Stimulated activated CD4-positive, alpha-beta T cell treated with anti-CD3 and anti-CD28 coated beads, TNF-alpha, amount 100 ng/mL, for 24 hours (primary cell): ENCODE results near the gene WWTR1.

ENCODE experiments used
- DNase-seq, 3 experiments: peaks; one replicate each; pipeline ENCODE4 v3.0.0-alpha.2; 2020; ENCODE audit warnings: low read depth in 3 of 3

Gene WWTR1

DNA sequence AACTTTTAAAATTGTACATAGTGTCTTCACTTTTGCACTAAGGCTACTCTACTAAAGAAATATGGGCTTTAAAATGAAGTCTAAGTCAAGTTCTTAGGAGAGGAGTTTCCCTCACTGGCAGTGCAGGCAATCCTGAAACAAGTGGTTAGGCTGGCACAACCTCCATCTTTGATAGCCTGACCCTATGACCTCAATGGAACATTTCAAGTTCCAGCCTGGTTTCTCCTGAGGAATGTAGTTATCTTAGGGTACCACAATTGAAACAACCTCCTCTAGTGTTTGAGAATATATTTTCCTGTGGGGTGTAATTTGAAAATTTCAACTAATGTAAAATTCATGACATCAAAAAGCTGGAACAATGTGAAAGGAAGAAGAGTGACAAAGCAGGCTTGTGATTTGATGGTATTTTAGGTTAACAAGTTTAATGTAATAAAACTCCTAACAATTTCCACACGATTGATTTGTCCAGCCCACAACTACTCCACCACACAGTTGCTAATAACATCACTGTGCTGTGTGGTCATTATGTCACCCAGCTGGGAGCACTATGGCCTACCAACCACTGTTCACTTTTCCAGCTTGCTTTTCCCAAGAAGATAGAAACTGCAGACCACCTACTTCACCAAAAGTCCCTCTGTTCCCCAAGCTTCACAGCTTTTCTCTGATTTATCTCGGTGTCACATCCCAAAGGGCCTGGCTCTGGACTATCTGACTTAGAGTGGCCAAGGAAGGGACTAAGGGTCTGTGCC is 1.8 kb downstream of the WWTR1 start:
- DNase-seq = no peak

DNA sequence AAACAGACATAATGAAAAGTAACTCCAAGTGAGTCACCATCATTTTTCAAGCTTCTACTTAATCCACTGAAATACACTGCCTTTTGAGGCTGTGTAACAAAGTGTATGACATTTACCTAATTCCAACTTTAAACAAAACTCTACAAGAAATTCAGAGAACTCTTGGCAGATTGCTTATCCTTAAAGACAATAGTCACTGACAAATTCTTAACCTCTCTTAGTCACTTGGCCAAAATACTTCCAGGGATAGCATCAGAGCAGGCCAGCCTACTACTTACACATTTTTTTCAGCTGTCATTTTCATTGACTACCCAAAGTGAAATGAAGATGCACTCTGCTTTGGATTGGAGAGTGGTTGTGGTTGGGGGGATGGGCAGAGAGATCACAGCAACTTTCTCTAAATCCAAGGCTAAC is 3.6 kb downstream of the WWTR1 start:
- no peak for DNase-seq

DNA sequence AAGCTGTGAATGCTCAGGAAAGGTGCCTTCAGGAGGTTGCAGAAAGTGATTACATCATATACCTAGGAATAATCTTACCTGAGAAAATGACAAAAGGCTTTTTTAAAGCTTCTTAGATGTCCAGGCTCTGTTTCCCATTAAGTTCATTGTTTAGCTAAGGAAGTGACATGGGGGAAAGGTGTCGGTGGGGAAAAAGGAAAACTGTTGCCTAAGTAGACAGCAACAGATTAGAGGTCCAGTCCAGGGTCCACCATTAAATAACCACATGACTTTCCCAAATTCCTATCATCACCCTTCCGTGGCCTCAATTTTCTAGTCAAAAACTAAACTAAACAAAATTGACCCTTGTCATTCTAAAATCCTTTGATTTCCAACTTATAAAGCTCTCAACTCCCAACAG is 4.3 kb downstream of the WWTR1 start:
- DNase-seq = no peak

DNA sequence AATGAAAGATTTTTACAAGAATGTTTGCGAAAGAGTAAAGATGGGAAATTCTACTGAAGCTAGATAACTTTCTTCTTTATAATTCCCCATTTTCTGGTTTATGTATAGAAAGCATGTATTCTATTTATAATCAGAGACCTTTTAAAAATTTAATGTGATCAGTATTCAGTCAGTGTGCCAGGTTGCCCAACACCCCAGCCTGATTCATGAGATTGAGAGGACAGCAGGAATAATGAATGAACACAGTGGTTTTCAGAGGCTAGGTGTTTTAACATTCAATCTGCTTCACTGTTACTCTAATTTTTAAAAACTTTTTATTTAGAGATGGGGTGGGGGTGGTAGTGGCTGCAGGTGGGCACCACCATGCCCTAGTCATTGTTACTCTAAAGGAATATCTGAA is 4.7 kb downstream of the WWTR1 start:
- DNase-seq = no peak

DNA sequence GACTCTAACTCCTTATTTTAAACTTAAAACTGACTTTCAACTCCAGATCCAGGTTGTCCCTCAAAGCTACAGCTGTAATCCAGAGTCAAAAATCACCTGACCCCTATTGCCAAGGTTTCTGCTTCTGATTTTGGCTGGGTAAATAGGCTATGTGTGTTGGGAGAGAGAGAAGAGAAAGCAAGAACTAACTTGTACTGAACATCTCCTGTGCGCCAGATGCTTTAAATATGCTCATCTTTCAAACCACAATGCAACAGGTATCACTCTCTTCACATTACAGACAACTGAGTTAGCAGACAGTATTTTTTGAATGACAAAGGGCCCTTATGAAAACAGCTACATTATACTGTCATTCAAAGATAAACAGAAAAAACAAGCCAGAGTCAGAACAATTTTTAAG is 7.0 kb downstream of the WWTR1 start:
- no peak for DNase-seq

DNA sequence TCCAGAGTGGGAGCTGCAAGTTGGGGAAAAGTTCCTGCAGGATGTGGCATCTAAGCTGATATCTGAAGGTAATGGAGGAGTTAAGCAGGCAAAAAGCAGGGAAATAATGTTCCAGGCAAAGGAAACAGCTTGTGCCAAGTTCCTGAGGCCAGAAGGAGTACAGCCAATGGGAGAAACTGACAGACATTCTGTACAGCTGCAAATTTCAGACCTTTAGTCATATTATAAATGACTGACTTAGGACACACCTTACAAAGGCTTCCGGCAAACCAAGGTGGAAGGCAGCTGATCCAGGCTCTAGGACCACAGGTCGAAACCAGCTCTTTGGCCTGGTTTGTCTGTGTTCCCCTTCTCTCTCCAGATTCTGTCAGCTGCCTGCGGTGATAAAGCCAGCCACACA is 9.3 kb downstream of the WWTR1 start:
- DNase-seq = no peak

DNA sequence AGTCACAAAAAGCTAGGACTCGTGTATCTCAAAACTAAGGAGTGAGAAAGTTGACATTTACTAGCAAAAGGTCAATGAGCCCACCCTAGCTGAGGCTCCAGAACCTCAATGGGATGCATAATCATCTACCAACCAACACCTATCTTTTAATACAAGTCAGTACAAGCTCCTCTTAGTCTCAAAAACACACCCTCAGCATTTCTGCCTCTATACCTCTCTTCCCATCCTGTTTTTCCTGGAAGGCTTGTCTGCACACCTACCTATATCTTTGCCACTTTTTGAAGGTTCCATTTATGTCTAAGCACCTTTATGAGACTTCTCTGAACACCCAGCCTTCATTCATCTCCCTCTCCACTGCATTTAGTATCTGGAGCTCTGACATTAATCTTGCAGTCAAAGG is 10.0 kb downstream of the WWTR1 start:
- DNase-seq = no peak

DNA sequence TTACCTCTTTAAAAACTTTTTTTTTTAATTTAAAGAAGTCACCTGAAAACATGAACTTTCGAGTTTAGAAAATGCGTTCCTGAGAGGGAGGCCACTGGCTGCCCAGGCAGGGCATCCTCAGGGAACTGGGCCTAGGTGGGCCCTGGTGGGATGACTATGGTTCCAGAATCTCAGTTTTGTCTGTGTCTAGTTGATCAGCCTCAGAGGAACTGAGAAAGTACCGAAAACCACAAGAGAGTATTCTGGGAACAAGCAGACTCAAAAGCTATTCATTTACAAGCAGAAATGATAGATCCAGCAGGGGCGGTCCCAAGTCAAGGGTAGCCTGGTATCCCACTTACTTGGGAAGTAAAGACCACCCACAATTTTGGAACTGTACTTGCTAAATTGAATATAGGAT is 10.5 kb downstream of the WWTR1 start:
- no peak for DNase-seq

DNA sequence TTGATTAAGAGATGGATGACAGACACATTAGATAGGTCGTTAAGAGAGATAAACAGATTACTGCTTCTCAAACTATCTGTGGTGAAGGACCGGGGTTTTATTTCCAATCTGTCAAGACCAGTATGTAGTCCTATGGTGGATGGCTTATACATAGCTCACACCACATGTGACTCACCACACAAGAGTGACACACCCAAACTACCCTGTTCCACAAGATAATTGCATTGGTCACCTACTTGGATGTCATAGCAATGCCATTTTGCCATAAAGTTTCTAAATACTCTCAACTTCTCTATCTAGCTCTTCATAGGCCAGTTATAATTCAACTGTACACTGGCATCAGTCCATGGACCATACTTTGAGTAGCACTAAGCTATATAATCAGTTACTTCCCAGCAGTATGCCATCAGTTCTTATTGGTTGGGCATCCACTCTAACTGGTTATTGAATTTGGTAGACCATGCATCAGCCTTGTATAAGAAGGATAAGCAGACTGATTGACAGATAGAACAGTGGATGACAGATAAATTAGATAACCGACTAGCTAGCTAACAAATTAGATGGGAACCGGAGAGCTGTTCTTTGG is 11.6 kb downstream of the WWTR1 start:
- DNase-seq = no peak

DNA sequence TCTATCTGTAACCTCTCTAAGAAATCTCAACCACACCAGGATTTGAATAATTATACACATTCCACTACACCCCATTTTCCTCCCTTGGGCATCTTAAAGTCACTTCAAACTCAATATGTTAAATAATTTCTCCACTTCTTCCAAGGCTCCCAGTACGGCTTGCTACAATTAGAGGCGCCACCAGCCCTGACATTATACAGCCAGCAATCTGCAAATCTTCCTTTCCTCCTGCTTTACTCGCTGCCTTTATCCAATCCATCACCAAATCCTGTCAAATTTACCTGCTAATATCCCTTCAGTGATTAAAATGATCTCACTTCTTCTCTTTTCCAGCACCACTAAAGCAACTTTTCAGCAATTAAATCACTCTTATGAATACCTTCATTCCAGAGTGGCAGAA is 13.9 kb downstream of the WWTR1 start:
- no peak for DNase-seq

DNA sequence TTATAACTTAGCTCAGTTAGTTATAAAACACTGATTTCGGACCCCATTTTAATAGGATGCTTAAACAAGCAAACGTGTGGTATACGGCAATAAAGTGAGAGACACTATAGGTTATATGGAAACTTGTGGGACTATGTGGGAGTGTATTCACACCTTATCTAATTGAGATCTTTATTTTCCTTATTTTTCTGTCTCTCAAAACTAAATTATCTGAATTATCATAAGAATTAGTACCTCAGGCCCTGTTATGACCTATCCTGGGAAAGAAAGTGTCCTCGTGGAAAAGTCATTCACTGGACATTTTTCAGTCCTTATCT is 14.4 kb downstream of the WWTR1 start:
- DNase-seq = no peak

DNA sequence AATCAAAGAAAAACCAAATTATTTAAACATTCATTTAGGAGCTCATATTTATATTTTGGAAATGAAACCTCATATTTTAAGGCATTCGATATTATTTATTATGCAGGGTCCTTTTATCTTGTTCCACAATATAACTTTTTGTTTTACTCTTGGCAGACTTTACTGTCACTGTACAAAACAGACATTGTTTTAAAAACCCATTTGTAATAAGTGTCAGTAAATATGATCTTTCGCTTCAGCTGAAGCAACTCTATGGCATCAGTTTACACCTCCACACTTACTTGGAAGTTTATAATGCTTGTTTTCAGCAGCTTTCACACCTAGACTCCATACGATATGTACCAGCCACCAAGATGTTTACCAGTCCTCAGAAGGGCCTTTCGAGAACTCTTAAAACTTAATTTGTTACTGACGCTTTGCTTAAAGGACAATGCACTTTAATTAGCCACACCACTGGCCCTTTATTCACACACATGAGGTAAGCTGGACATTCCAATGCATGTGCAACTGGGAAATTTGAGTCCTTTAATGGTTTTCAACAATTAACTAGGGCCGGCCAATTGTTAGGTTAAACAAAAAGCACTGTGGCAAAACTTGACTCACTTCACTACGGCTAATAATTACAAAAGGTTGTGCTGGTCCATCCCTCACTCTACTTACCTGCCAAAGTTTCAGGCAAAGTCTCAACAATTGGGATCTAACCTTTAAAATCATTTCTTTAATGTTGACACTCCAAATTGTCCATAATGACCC is 16.7 kb downstream of the WWTR1 start:
- no peak for DNase-seq

DNA sequence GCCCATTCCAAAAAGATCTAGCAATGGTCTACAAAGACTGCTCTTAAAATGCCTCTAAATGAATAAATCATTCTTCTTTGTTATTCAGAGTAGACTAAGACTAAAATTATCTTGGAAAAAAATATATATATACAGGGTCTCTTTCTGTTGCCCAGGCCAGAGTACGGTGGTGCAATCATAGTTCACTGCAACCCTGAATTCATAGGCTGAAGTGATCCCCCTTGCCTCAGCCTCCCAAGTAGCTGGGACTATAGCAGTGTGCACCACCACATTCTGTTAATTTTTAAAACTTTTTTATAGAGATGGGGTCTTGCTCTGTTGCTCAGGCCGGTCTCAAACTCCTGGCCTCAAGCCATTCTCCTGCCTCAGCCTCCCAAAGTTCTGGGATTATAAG is 18.7 kb downstream of the WWTR1 start:
- no peak for DNase-seq

DNA sequence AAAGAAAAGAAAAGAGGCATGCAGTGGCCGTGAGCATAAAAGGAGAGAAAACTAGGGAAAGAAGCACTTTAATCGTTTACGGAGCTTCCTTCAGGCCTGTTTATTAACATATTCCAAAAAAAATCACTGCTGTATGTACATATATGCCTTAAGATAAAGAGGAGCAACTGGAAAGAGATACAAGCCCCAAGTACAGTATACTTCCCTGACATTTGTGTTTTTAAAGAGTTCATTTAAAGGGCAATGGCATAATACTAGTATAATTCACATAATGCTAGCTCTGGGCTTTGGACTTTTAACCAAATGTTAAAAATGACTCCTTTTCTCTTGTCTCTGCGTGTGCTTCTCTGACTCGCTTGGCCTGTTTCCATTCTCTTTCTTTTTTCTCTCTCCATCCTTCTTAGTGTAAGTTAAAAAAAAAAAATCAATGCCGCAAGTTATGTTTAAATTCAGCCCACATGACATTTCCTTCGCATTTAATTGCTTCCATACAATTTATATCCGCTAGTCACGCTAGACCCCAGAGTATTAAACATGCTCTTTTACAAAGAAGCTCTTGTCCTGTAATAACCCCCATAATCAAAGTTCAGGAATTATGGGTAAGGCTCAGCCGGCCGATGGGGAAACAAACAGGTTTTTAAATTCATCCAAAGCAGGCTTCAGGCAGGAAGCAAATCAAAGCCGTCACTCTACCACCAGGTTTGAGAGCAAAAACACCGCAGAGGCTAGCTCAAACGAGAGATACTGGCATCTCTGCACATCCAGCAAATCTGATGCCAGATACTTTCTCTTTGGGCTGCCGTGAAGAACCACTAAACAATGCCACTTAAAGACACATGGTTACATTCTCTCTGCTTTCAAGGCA is 19.4 kb downstream of the WWTR1 start:
- no peak for DNase-seq

DNA sequence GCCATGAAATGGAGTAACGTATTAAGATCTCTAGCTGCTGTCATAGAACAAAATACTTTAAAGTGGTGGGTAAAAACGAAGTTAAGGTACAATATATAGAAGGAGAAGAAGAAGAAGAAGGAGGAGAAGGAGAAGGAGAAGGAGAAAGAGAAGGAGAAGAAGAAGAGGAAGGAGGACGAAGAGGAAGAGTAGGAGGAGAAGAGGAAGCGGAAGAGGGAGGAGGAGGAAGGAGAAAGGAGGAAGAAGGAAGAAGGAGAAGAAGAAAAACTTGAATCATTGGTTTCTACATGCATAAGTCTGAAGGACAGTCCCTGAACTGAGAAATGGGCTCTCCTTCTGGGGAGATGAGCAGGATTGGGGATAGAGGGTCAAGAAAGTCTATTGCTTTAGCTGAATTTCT is 22.4 kb downstream of the WWTR1 start:
- no peak for DNase-seq

DNA sequence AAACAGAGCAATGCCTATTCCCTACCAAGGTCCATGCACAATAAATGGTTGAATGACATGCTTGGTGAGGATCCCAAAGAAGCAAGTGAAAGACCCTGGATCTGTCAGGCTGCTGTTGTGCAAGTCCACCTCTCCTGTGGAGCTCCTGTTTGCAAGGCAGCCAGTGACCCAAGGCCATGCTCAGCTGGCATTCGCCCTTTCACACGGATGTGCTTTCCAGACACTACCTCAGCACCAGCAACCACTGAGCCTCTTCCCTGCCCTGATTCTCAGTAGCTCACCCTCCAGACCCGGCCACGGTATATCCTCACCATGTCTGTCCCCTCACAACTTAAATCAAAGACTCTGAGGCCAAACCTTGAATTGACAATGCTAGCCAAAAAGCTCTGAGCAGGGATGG is 23.3 kb downstream of the WWTR1 start:
- DNase-seq = no peak

DNA sequence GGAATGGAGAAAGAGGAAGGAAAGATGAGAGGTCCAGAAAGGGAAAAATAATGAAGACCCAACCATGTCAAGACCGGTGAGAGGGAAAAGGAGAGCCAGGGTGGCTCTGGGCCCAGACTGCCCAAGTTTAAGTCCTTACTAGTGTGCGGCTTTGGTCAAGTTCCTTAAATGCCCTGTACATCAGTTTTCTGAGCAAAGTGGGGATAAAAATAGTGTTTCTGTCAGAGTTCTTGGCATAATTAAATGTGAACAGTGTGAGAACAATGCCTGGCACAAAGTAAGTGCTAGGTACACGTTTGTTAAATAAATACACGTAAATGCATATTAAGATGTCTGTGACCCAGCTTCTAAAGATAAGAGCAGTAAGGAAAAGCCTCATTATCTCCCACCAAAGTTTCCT is 23.8 kb downstream of the WWTR1 start:
- no peak for DNase-seq

DNA sequence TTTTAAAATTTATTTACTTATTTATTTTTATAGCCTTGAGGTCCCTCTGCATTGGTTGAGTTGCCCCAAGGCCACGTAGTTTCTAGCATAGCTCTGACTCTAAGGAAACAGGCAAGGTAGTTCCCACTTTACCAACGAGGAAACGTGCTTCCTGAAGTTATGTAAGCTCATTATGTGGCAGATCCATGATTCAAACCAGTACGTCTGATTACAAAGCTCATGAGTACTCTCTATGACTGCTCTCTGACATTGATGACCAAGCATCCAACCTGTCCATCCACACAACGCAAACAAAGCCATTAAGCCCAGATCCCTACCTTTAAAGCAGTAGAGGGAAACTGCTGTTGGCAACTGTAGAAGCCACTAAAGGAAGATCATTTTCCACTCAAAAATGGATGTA is 25.6 kb downstream of the WWTR1 start:
- no peak for DNase-seq

DNA sequence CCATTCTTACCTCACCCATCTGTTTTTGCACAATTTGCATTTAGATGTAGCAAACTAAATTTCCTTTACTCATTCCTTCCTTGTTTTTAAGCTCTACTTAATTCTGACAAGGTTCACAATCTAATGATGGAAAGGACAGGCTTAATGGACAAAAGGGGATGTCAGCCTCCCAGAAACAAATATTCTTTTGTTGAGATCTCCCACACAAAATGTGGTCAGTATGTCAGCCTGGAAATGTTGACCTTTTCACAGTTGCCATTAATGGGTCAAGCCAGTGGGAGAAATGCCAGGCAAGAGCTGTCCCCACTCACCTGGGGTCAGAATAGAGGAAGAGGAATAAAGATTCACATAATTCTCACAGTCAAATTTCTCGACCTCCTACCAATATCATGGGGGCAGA is 27.0 kb downstream of the WWTR1 start:
- DNase-seq = no peak

DNA sequence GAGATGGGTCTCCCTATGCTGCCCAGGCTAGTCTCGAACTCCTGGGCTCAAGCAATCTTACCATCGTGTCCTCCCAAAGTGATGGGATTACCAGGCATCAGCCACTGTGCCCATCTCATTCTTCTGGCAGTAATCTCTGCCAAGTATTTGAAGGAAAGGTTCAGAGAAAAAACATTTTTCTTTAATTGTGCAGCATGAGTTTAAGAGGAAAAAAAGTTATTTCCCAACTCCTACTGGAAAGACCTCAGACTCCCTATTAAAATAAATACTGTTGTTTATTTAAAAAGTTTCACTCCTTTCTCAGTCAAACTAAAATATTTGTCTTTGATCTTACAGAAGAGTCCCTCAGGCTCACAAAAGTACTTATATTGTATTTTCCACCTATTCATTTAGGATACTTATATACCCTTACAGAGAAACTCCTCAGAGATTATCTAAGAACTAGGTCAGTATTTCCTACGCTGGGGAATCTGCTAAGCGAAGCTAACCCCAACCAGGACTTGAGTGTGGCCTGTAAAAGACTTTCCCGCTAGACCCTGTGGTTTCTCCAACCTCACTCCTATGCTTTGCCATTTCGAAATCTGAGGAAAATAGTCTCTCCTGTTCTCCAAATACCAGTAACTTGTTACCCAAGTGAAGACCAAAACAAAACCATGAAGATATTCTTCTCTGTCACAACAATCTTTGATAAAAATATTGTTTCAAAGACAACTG is 28.7 kb downstream of the WWTR1 start:
- DNase-seq = no peak

DNA sequence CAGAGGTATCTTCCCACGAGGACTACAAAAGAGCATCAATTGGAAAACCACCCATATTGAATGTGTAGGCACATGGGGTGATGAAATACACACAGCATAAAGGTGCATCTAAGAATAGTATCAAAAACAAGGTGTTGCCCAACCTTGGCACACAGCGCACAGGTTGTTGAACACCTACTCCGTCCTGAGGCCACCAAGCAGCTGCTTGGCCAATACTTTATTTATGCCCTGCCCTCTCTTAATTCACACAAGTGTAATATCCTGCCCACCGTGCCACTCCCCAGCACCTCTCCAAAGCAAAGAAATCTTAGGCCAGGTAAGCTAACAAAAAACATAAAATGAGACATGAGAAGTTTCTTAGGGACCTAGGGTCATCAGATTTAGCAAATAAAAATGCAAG is 31.2 kb downstream of the WWTR1 start:
- no peak for DNase-seq

DNA sequence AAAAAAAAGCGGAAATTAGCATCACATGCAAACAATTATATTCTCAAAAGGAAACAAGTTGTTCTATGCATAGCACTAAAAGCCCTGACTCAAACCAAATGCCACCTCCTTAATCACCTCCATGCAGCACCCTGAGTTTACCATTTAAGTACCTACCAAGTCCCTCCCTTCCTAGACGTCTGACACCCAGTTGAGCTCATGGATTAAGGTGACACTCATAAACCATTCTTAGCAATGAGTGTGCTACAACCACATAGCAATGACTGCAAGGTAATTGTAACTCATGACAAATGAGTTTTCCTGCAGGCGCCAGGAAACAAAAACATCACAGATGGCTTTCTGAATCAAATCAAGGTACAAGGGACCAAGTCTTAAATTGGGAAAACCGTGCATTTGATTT is 32.0 kb downstream of the WWTR1 start:
- DNase-seq = no peak
